Calu3 (cell line): Measurements from ENCODE around the gene FEM1B. TPM values are rescaled to one million over a fixed set of nuclear protein-coding genes. Genes with fewer than 3 reads are reported as not detected.

Experiments used
- BruUV-seq: library from RNA; stranded (reverse); fragments of 400-500 nt; replicated peaks from 2 replicates; lab custom pipeline; 2021; lab: Mats Ljungman, UMichigan
- CTCF ChIA-PET: fragments of 300-600 bp; sonication (Branson Sonifier 250); formaldehyde crosslinking; loops from one replicate; lab custom pipeline; 2022; ENCODE audit warnings: antibody characterized with exemption; lab: Charles Lee
- DNase-seq: peaks from one replicate; pipeline ENCODE4 v3.0.0; 2022
- H3K27ac Mint-ChIP-seq: one replicate; pipeline ENCODE4 v1.8.0; 2022; ENCODE audit warnings: mixed read lengths; ENCODE audit not compliant: unreplicated experiment
- H3K27me3 Mint-ChIP-seq: one replicate; pipeline ENCODE4 v1.8.0; 2022; ENCODE audit warnings: mixed read lengths; ENCODE audit not compliant: unreplicated experiment
- H3K36me3 Mint-ChIP-seq: one replicate; pipeline ENCODE4 v1.8.0; 2022; ENCODE audit warnings: mild to moderate bottlenecking, moderate library complexity, mixed read lengths; ENCODE audit not compliant: insufficient read depth, unreplicated experiment
- H3K4me1 Mint-ChIP-seq: one replicate; pipeline ENCODE4 v1.8.0; 2022; ENCODE audit warnings: mild to moderate bottlenecking, low read depth, mixed read lengths; ENCODE audit not compliant: unreplicated experiment
- H3K4me3 Mint-ChIP-seq: one replicate; pipeline ENCODE4 v1.8.0; 2022; ENCODE audit warnings: mild to moderate bottlenecking, low read depth, moderate library complexity, mixed read lengths; ENCODE audit not compliant: unreplicated experiment
- H3K9me3 Mint-ChIP-seq: one replicate; pipeline ENCODE4 v1.8.0; 2022; ENCODE audit warnings: low read depth, mixed read lengths; ENCODE audit not compliant: unreplicated experiment
- intact Hi-C: fragments of 100-400 bp; cut with micrococcal nuclease; formaldehyde crosslinking; loops from one replicate; pipeline ENCODE4 v1.10.0; 2022; ENCODE audit not compliant: unreplicated experiment
- total RNA-seq: library from RNA; stranded (reverse); gene quantifications from 2 replicates; pipeline ENCODE4 v1.2.3, GENCODE V29; 2022
- TF ChIP-seq, protein P1 (sequence below): fragments of 200-600 bp; IDR thresholded peaks from one replicate; pipeline ENCODE4 v1.8.0; 2022; ENCODE audit warnings: antibody characterized with exemption; ENCODE audit not compliant: unreplicated experiment

FEM1B gene
- total RNA-seq, 1 experiment from 2014 or later: 41.4 TPM

DNA sequence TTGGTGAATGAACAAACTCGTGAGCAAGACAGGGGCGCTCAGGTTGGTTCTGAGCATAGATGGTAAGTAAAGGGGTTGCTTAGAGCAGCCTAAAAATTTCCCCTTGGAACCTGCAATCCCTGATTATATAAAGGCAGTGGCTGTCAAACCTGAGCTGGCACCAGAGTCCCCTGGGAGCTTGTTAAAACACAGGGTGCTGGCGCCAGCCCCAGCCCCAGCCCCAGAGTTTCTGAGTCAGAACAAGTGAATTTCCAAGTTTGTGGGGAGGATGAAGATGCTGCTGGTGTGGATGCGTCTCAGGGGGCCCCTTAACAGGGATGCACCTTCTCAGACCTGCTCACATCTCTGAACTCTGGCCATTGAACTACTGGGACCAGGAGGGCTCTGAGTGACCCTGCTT lies 48.2 kb downstream of the FEM1B start:
- Mint-ChIP-seq H3K4me3 (no peak overlapping the region), H3K4me1 (no peaks in the 10 kb centered on the region), H3K27ac (no peak overlapping the region), H3K27me3 (peaks cover 100% of the 10 kb centered on the region), H3K9me3 (no peaks in the 10 kb centered on the region), H3K36me3 (no peaks in the 10 kb centered on the region)
- CTCF ChIA-PET: interaction anchor here (1.4 kb wide), 1 partner anchor 19 kb away, joined by 5 read pairs; no protein-coding TSS in a partner anchor
- TF ChIP-seq, protein P1, sequence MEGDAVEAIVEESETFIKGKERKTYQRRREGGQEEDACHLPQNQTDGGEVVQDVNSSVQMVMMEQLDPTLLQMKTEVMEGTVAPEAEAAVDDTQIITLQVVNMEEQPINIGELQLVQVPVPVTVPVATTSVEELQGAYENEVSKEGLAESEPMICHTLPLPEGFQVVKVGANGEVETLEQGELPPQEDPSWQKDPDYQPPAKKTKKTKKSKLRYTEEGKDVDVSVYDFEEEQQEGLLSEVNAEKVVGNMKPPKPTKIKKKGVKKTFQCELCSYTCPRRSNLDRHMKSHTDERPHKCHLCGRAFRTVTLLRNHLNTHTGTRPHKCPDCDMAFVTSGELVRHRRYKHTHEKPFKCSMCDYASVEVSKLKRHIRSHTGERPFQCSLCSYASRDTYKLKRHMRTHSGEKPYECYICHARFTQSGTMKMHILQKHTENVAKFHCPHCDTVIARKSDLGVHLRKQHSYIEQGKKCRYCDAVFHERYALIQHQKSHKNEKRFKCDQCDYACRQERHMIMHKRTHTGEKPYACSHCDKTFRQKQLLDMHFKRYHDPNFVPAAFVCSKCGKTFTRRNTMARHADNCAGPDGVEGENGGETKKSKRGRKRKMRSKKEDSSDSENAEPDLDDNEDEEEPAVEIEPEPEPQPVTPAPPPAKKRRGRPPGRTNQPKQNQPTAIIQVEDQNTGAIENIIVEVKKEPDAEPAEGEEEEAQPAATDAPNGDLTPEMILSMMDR: no peak
- DNase-seq: no peak
- BruUV-seq: no TSS peak
- intact Hi-C loops: no loop called here

DNA sequence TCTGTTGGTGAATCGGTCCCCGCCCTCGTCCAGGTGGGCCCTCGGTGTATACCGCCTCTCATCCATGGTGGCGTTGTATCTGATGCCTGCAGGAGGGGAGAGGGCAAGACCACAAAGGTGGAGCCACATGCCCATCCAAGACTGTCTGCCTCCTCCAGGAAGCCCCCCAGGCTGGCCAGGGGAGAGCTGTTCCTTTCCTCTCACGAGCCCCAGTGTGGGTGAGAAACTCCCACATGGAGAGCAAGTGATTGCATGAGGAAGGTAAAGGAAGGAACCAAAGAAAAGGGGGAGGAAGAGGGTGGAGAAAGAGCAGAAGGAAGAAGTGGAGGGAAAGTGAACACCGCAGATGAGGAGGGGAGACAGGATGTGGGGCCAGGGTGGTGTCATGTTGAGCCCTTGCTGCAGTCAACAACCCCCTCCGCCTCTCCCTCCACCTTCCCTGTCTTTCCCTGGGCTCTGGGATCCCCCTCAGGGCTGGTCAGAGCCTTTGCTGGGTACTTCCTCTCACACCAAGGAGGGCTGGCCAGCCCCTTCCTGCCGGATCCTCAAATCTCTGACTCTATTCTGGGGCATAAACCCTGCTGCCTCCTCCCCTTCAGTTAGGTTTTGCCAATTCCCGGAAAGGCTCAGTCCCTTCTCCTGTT lies 49.3 kb downstream of the FEM1B start:
- H3K36me3 Mint-ChIP-seq: no peaks in the 10 kb centered on the region
- no peak for DNase-seq
- BruUV-seq: no TSS peak
- no peak overlapping the region for H3K27ac Mint-ChIP-seq
- no peak overlapping the region for H3K4me3 Mint-ChIP-seq
- TF ChIP-seq, protein P1: no peak
- CTCF ChIA-PET: interaction anchor here (1.4 kb wide), 1 partner anchor 20 kb away, joined by 5 read pairs; no protein-coding TSS in a partner anchor
- H3K4me1 Mint-ChIP-seq: no peaks in the 10 kb centered on the region
- intact Hi-C loops: no loop called here
- H3K27me3 Mint-ChIP-seq: peaks cover 100% of the 10 kb centered on the region
- no peaks in the 10 kb centered on the region for H3K9me3 Mint-ChIP-seq

DNA sequence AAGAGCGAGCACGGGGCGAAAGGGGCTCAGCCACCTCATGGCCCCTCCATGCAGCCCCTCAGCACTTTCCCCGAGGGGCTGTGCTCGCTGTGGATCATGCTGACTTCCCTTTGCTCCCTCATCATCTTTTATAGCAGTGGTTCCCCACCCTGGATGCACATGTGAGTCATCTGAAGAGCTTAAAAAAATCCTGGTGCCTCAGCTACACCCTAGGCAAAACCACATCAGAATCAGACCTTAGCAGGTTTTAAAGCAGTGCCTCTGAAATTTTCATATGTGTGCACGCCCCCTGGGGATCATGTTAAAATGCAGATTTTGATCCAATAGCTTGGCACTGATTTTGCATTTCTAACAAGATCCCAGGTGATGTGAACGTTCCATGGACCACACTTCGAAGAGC lies 50.9 kb downstream of the FEM1B start:
- BruUV-seq: no TSS peak
- H3K27ac Mint-ChIP-seq: no peak overlapping the region
- no peaks in the 10 kb centered on the region for H3K9me3 Mint-ChIP-seq
- no peaks in the 10 kb centered on the region for H3K4me1 Mint-ChIP-seq
- H3K4me3 Mint-ChIP-seq: no peak overlapping the region
- intact Hi-C loops: no loop called here
- H3K27me3 Mint-ChIP-seq: peaks cover 100% of the 10 kb centered on the region
- no peak for DNase-seq
- no peaks in the 10 kb centered on the region for H3K36me3 Mint-ChIP-seq
- TF ChIP-seq, protein P1: no peak
- CTCF ChIA-PET: interaction anchor here (1.0 kb wide), 1 partner anchor 76 kb away, joined by 3 read pairs; no protein-coding TSS in a partner anchor

DNA sequence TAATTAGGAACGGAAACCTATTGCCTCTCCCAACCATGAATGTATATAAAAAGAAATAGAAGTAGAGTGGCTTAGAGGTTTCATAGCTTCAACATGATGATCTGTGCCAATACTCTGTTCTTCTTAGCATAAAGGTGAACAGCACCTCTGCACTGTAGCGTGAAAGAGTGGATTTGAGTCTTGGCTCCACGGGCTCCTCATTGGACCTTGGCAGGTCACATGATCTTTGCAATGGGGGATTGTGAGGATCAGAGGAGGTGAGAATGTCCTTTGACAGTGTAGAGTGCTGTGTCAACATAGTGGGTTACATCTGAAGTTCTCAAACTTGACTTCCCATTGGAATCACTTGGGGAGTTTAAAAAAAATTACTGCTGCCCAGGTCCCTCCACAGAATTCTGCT lies 51.4 kb downstream of the FEM1B start:
- H3K4me3 Mint-ChIP-seq: no peak overlapping the region
- no peaks in the 10 kb centered on the region for H3K36me3 Mint-ChIP-seq
- intact Hi-C loops: no loop called here
- no TSS peak for BruUV-seq
- peaks cover 100% of the 10 kb centered on the region for H3K27me3 Mint-ChIP-seq
- no peaks in the 10 kb centered on the region for H3K9me3 Mint-ChIP-seq
- H3K4me1 Mint-ChIP-seq: no peaks in the 10 kb centered on the region
- DNase-seq: no peak
- CTCF ChIA-PET: interaction anchor here (1.0 kb wide), 1 partner anchor 76 kb away, joined by 3 read pairs; no protein-coding TSS in a partner anchor
- TF ChIP-seq, protein P1: no peak
- H3K27ac Mint-ChIP-seq: no peak overlapping the region
